Stimulated activated CD4-positive, alpha-beta T cell treated with anti-CD3 and anti-CD28 coated beads, TNF-alpha, amount 100 ng/mL, for 4 hours (primary cell): Measurements from ENCODE around the gene LPP.

Source experiments
- DNase-seq, 3 experiments: peaks; one replicate each; pipeline ENCODE4 v3.0.0-alpha.2; 2020; ENCODE audit warnings: low read depth in 3 of 3

LPP gene

DNA sequence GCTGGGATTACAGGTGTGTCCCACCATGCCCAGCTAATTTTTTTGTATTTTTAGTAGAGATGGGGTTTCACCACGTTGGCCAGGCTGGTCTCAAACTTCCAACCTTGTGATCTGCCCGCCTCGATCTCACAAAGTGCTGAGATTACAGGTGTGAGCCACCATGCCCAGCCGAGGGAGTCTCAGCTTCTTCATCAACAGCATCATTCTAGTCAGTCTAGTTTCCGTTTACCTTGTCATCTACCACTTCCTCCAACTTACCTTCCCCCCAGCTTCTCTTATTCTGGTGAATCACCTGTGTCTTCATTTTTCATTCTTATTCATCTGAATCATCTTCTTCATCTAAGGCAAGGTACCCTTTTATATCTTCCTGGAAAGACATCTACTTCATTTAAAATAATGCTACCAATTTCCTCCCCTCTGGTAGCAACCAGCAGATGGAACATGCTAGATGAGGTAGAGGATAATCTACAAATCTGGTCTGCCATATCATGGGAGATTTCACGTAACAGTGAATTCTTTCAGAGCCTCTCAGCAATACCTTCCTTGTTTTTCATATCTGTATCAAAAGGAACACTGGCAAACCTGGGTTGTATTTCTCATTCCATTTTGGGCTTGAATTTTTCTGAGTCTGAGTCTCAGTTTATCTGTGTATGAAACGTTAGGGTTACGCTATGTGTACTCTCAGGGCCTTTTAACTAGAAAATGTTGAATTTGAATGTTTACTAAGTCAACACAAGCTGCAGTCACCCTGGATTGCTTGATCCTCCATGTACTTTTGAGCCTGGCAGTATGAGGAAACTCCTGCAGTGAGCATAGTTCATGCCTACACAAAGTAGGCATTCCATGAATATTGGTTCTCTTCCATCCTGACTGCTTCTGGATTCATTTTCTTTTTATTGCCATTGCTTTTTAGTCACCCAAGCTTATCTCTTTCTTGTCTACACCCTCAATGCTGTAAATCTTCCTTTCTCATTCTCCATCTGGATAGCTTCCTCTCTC is 16.8 kb downstream of the LPP start:
- peak; percentile 29 to 47 (median 36) for DNase-seq

DNA sequence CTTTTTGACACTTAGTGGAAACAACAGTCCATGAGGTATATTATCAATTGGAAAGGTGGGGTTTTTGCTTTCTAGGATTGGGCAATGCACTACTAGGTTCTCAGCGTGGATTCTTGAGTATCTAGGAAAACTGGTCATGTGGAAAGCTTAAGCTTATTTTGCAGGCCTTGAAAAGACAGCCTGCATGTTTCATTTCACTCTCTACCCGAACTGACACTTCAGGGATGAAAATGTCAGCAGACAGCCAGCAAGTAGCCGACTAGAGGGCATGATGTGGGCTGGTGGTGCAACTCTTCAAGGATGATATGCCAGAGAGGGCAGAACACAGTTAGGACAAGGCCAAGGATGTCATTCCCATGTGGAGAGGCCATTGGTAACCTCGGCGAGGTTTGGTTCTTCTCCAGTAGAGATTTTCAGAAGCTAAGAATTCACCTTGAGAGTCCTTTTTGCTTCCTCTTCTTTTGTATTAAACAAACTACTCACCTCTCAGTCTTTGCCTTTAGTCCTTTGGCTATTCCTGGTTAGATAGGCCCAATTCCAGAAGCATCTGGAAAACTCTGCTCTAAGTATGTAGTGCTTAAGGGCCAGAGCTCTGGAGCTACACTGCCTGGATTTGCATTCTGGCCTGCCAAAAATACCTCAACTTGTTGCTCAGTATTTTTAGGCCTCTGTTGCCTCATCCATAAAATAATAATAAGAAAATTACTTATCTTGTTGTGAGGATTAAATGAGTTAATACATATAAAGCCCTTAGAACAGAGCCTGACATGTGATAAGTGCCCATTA is 17.9 kb downstream of the LPP start:
- DNase-seq = no peak

DNA sequence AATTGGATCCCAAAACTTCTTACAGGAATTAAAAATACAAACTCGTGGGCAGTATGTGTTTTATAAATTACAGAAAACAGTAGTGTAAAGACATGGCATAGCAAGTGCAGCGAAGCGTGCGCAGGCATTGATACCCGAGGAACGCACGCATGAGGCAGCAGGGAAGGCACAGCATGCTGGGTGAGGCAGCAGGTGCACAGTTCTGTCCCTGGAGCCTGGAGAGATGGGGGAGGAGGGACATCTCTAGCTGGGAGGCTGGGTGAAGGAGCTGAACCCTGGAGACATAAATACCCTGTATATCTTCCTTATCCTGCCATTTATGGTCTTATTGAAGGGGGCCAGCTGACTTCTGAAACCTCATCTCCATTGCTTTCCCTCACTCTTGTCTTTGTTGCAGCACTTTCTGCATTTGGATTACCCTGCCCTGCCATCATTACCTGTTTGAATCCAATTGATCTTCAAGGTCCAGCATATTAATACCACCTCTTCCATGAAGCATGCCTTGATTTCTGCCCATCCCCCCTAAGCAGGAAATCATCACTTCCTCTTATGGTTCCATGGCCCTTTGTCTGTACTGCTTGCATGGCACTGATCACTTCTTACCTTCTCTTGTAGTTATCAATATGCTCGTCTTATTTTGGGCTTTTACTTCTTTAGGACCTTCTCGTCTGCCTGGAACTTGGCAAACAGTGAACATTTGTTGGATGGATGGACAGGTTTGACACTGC is 20.5 kb downstream of the LPP start:
- no peak for DNase-seq

DNA sequence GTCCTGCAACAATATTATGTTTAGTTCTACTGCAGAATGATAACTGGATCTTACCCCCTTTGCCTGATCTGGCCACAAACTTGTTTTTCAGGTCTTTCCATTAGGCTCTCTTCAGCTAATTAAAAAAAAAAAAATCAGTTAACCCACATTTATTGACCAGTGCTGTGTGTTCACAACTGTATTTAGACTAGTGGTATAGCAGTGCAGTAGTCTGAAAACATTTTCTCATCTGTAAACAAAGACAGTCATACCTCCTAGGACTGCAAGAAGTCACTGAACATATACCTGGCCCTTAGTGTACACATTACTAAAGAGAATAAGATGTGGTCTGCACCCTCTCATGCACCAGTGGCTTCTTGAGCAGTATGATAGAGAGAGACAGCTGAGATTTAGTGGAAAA is 22.5 kb downstream of the LPP start:
- DNase-seq = no peak

DNA sequence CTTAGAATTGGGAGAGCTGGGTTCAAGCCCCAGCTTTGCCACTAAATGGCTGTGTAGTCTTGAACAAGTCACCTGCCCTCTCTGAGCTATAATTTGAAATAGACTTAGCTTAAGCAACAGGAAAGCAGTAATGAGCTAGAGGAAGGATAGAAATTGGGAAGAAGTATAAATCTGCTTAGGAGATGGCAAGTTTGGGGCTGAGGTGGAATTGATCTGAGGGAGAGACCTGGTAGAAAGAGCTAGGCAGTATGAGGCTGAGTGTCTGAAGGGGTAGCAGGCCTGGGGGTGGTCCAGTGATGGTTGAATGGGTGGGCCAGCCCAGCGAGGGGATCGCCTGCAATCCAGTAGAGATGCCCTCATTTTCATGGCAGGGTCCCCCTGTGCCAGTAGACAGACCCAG is 22.9 kb downstream of the LPP start:
- DNase-seq = no peak

DNA sequence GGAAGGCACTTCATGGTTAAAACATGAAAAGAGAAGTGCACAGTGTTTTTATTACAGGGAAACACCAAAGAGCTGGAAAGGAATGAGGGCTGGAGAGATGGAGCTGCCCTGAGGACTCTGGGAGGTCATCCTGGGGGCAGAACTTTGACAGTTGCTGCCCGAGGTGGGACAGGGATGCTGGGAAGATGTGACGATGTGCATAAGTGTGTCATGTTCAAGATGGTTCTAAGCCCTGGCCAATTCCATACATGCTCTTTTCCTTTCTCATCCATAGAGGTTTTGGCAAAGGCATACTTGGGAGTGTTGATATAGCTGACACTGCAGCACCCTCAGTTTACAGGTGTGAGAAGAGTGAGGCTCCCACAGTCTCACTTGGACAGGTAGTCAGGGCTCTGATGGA is 23.8 kb downstream of the LPP start:
- no peak for DNase-seq

DNA sequence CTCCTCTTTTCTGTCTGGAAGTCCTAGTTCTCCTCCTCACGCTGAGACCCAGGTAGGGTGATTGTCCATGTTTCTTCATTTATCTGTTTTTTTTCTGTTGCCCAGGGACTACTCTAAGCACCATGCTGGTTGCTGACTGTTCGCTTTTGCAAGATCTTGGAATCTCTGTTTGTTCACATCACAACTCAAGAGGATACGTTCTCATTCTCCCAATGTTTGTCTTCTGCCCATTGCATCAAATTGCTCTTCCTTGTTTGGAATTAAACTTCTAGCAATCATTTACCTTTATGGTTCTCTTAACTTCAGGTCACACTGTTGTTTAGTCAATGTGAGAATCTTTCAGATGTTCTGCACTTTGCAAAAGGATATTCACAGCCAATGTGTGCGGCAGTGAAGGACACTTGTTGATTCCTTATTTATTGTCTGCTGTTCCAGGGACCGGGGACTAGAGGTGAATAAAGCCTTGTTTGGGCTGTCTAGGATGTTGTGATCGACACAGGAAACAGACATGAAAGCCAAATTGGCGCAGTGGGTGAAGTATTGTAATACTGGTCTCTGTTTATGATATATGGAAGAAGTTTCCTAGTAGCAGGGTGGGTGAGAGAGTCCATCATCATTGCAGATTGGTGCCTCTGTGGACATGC is 24.5 kb downstream of the LPP start:
- DNase-seq = no peak

DNA sequence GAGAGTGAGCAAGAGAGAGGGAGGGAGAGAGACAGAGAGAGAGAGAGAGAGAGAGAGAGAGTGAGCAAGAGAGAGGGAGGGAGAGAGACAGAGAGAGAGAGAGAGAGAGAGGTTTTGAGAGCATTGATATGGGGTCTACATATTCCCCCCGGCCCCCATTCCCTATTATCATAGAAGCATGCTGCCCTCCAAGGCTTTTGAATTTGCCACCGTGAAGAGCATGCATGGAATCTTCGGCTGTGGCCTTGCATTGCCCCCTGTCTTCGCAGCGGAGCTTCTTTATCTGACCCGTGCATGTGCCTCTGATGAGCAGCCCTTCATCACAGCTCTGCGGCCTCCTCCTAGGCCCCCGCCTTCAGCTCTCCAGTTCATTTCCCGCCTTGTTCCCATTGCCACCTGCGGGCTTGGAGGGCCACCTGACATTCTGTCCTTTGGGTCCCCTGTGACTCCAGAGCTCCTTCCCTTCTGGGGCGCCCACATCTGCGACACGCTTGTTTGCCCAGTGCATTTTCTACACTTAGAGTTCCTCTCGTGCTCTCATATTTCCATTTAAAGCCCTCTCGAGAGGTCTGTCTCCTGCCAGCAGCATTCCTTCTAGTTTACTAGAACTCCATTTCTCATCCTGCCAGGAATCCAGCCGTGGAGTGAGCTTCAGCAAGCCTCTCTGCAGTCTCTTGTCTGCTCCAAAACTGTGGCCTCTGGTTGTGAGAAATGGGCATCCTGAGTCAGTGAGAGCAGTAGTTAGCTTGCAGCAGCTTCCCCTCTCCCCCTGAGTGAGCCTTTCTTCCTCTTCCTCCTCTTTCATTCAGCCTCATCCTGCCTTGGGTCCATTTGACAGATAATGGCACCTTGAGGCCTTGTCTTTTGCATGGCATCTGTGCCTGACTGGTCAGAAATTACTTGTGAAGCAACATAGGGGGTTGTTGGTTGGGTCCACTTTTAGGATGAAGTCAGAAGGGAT is 25.3 kb downstream of the LPP start:
- no peak for DNase-seq

DNA sequence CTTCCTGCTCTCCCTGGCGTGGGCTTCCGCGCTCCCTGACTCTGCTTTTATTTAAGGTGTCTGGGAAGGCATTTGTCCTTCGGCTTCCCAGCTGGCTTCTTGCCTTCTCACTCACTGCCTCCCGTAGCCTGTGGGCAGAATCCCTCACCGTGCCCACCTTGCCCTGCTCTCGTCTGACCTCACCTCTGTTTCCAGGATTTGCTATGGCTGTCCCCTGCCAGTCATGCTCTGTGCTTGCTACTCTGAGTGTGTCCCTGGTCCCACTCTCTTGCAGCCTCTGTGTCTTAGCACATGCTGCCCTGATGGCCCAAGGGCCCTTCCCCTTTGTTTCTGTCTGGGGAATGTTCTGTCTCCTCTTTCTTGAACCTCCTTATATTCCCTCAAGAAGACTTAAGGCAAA is 26.2 kb downstream of the LPP start:
- no peak for DNase-seq

DNA sequence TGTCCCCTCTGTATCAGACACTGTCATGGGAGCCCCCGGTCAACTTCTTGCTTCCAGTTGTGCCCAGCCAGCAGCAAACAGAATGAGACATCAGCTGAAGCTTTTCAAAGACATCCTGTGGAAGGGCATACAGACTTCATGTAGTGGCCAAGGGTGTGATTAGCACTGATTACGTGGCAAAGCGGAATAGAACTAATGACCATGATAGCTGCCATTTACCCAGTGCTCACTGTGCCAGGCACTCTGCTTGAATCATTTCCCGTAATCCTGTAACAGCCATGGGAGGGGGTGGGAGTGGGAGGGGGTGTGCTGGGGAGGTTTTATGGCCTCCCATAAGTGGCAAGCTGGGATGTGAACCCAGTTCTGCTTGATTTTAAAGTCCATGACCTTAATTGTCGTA is 29.5 kb downstream of the LPP start:
- DNase-seq = no peak

DNA sequence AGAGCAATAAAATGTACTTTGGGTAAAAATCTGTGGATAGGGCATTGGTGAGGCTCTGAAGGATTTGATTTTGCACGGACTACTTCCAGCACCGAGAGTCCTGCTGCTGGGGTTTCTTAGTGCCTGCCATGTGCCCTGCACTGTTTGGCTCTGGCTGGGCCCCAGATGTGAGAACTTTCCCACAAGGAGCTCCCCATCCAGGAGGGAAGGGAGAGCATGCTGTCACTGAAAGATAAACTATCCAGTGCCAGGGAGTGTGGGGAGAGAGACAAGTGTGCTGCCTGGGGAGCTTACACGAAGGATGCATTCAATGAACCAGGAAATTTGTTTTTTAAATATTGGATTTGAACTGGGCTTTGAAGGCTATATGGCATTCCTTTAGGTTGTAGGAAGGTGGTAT is 30.2 kb downstream of the LPP start:
- DNase-seq = no peak

DNA sequence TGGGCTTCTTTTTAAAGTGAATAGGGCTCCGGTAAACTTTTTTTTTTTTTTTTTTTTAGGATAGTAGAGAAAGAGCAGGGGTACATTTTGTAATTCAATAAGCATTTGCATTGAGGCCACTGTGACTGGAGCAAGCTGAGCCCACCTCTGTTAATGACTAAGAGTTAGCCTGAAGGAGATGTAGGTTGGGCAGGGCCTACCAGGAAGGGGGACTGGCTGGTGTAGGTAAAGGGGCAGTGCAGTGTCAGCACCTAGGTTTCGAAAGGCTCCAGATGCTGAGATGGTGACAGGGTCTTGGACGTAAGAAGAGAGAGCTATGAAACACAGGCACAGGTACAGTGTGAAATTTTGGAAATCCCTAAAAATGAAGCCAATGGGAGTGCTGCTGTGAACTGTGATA is 30.7 kb downstream of the LPP start:
- no peak for DNase-seq

DNA sequence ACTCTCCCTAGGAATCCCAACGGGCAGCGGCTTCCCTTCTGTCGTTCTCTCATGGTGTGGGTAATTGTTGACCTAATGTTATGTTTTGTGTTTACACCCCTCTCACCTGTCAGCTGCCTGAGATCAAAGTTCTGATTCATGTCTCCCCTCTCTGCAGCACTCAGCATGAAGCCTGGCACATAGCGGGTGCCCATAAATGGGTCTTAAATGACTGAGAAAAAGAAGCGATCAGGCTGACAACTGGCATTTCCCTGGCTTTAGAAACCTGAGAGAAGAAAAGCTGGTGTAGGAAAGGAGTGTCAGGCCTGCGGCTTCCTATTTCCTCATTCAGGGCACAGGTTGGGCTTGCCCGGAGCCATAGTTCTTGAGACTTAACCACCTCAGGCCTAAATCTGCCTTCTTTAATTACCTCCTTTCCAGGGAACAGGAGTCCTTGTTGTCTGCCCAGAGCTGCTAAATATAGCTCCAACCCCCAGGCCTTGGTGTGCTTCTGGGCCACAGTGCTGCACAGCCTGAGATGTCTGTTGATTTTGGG is 31.8 kb downstream of the LPP start:
- no peak for DNase-seq

DNA sequence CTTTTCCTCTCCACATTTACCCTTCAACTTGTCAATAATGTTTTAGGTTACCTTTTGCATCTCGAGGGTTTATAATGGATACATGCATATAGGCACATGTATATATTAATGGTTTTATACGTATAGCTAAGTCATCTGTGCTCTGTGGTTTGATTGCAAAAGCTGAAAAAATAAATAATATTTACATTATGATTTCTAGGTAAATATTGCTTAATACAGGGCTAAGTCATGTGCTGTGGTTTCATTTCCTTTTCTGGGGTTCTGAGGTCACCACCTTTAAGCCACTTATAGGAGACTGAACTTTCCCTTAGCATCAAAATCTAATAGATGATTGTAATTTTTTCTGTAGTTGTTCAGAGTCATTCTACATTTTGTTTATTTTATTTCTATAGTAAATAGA is 33.1 kb downstream of the LPP start:
- no peak for DNase-seq

DNA sequence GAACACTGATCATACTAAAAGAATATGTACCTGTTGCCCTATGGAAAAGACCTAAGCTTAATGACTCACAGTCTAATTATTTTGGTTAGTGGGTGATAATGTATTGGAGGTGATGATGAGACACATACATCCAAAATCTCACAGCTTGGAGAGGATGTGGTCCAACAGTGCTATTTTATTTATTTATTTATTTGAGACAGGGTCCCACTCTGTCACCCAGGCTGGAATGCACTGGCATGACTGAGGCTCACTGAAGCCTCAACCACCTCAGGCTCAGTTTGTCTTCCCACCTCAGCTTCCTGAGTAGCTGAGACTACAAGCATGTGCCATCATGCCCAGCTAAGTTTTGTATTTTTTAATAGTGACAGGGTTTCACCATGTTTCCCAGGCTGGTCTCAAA is 35.0 kb downstream of the LPP start:
- DNase-seq = no peak

DNA sequence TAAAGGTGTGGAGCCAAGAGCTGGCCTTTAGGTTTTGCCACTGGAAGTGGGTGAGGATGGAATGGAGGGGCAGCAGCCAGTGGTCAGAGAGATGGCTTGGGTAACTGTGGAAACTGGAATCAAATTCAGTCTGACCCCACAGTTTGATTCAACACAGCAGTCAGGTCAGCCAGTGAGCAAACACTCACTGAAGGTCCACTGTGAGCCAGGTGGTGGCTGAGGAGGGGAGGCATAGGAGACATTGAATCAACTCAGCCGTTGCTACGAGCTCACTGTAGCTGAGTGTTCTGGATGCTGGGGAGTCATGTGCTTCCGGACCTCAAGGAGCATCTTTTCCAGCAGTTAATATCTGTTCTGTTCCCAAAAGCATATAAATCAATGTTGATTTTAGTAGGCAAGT is 37.5 kb downstream of the LPP start:
- no peak for DNase-seq

DNA sequence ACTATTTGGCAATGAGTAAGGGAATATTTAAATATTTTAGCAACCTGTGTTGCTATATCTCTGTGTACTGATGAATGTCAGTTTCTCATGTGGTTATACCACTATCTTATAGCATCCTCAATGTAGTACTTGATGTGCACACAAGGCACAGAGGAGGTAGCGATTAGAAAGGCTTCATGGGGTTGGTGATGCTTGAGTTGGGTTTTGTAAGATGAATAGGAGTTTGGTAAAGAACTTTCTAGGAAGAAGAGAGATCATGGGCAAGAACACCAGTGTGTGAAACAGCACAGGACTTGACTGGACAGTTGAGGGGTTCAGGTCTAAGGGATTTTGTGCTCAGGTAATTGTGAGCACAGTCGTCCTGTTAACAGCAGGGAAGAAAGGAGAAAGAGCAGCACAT is 38.1 kb downstream of the LPP start:
- DNase-seq = no peak

DNA sequence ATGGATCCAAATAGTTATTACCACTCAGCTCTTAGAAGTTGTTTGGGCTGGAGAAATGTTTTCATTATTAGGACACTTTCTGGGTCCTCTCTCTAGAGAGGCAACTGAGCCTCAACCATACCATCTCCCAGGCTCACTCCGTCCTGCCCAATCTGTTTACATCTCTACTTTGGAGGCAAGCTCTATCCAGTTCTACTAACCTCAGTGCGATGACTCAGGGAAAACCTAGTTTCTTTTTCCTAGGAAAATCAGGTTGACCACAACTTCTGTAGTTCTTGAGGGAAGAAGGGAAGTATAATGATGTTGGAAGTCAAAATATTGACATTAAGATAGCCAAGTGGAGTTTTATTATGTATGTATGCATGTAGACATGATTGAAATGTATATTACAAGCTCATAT is 40.4 kb downstream of the LPP start:
- DNase-seq = no peak

DNA sequence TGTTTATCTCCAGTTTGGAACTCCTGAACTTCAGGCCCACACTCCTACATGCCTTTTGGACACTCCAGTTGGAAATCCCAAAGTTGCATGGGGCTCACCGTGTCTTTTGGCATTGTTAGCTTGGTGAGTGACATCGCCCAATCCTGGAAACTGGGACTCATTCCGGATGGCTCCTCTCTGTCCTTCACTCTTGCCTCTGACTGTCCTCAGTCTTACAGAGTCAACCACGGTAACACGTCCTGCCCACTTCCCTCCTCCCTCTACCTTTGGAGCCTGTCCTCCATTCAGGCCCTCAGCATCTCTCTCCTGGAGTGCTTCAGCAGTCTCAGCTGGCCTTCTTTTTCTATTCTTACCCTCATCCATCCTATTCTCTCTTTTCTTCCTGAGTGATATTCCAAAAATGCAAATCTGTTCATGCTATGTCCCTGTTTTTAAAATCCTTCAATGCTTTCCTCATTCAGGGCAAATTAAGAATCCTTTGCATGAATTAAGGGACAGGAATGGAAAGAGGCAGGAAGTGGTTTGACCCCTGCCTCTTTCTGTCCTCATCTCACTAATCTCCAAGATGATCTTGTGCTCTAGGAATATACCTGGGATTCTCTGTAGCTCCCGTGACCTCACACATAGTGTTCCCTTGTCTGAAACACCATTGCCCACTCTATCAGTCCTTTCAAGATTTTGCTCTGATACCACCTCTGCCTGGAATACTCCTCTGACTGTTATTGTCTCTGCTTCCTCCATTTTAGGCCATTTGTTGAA is 42.5 kb downstream of the LPP start:
- DNase-seq = no peak

DNA sequence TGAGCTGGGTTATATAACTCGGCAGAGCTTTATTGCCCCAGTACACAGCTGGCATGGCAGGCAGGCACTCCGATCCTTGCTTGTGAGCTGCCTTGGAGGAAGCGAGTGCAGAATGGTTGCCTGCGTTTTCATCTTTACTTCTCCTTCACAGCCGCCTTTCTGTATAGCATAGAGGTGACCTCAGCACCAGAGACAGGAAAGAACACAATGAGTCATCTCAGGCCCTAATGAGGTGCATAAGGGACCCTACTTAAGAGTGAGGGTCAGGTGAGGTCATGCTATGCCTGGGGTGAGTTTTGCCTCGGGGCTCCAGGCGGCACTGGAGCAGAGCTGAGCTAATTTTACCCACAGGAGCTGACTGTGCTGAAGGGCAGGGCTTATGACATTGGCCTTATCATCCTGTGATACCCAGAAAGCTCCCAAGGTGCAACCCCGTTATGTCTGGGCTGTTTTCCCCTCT is 43.5 kb downstream of the LPP start:
- no peak for DNase-seq
